ENCODE results near the gene MRPS27.

The MRPS27 gene

DNA sequence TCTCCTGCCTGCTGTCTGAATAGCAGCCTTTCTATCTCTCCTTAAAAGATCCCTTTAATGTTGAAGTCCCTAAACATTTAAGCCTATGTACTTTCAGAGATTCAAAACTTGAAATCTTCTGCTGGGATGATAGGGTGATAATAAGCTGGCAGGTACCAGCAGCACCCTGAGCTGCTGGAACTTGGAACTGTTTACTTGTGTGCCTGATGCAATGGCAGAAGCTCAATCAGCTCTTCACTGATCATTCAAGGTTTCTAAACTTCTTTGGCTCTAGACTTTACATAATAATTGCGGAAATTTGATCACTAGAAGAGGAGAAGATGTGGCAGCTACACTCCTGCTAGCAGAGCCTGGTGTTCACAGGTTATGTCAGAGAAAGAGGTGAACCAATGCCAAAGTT is 27.6 kb downstream of the MRPS27 start:
- H3K4me3 ChIP-seq = no peak overlapping the region
- TF ChIP-seq, protein P1, sequence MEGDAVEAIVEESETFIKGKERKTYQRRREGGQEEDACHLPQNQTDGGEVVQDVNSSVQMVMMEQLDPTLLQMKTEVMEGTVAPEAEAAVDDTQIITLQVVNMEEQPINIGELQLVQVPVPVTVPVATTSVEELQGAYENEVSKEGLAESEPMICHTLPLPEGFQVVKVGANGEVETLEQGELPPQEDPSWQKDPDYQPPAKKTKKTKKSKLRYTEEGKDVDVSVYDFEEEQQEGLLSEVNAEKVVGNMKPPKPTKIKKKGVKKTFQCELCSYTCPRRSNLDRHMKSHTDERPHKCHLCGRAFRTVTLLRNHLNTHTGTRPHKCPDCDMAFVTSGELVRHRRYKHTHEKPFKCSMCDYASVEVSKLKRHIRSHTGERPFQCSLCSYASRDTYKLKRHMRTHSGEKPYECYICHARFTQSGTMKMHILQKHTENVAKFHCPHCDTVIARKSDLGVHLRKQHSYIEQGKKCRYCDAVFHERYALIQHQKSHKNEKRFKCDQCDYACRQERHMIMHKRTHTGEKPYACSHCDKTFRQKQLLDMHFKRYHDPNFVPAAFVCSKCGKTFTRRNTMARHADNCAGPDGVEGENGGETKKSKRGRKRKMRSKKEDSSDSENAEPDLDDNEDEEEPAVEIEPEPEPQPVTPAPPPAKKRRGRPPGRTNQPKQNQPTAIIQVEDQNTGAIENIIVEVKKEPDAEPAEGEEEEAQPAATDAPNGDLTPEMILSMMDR (IDR thresholded peaks at IDR 0.05) = no peak
- H3K27ac ChIP-seq = peak overlapping the region; percentile 28 to 54
- no peak for DNase-seq (ENCODE audit: low spot score)

DNA sequence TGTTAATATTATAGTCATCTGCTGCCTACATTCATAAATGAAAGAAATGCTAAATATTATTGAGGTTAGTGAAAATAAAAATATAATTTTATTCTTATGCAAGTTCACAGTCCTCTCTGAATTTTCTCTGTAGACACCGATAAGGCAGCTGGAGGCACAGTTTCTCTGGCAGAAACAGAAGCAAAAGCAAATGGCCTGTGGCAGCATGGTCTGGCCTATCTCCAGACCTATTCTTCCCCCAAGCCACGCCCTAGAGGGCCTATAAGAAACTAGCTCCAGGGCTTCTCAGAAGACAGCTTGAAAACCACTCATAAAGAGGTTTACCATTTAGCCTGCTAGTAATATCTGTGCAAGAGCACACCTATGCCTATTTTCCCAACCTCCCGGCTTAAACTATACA is 28.4 kb downstream of the MRPS27 start:
- TF ChIP-seq, protein P1 (IDR thresholded peaks at IDR 0.05) = no peak
- Histone ChIP-seq H3K4me3 (no peak overlapping the region), H3K27ac (peak overlapping the region in 1 of 2 donors; percentile 35)
- DNase-seq (ENCODE audit: low spot score) = no peak

DNA sequence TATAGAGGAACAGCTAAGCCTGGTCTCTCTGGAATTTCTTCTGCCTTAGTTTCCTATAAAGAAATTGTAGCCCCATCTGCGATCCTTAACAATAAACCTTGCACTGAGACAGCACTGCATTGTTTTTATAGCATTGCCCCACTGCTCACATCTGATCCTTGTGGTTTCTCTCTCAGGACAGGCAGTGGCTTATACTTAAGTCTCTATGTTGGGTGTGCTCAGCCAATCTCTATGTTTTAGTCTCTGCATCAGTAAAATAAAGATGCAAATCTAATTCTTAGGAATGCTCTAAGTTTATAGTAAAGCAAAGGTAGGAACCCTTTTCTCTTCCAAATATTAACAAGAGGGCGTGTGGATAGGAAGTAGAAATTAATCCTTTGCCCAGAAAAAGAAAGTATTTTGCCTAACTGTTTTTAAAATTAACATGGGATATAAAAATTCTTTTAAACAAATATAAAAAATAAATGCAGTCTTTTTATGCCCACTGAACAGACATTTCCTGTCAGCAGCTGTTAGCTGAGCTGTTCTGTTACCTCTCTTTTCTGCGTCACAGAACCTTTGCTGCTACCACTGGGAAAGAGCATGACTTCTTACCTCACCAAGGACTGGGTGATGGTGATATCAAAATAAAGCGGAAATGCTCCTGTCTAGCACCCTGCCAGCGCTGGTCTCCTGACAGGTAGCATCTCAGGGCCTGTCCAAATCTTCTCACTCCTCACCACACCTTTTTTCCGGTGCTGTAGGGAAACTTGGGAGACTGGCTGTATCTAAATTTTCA is 29.5 kb downstream of the MRPS27 start:
- no peak for DNase-seq (ENCODE audit: low spot score)
- Histone ChIP-seq H3K27ac (peak overlapping the region; percentile 35 to 51), H3K4me3 (no peak overlapping the region)
- TF ChIP-seq, protein P1 (IDR thresholded peaks at IDR 0.05) = no peak

DNA sequence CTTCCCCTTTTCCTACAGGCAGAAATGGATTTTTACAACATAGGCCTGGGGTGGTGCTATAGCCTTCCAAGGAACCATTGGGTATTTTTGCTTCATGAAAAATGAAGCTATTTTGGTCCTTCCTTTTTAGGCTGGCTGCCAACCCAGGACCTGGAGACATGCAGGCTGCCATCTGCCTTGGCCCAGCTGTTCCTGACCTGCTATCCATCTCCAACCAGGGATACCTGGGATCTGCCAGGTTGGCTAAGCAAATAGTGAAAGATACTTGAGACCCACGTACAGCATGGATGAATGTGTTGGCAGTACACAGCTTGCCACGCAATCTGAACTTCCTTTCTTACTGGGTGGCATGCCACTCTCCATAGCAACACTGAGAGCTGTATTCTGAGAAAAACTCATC is 31.1 kb downstream of the MRPS27 start:
- TF ChIP-seq, protein P1 (IDR thresholded peaks at IDR 0.05) = no peak
- Histone ChIP-seq H3K4me3 (no peak overlapping the region), H3K27ac (peak overlapping the region in 1 of 2 donors; percentile 74)
- no peak for DNase-seq (ENCODE audit: low spot score)

DNA sequence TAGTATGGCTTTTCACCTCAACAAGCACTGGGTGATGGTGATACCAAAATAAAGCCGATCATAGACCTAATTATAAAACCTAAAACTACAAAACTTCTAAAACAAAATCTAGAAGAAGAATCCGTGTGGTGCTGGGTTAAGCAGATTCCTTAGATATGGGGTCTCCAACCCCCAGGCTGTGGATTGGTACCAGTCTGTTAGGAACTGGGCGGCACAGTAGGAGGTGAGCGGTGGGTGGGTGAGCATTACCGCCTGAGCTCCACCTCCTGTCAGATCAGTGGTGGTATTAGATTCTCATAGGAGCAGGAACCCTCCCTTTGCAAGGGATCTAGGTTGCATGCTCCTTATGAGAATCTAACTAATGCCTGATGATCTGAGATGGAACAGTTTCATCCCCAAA is 33.2 kb downstream of the MRPS27 start:
- TF ChIP-seq, protein P1 (IDR thresholded peaks at IDR 0.05) = no peak
- no peak overlapping the region for H3K27ac ChIP-seq
- DNase-seq (ENCODE audit: low spot score) = no peak
- no peak overlapping the region for H3K4me3 ChIP-seq

DNA sequence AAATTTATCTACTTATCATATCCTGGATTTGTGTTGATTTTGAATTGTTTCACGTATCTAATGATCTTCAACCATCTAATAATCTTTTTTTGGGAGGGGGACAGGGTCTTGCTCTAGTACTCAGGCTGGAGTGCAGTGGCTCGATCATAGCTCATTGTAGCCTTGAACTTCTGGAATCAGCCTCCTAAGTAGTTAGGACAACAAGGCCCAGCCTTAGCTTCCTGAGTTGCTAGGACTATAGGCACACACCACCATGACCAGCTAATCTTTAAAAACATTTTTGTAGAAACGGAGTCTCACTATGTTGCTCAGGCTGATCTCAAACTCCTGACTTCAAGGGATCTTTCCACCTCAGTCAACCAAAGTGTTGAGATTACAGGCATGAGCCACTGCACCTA is 34.6 kb downstream of the MRPS27 start:
- Histone ChIP-seq H3K4me3 (no peak overlapping the region), H3K27ac (no peak overlapping the region)
- no peak for DNase-seq (ENCODE audit: low spot score)
- TF ChIP-seq, protein P1 (IDR thresholded peaks at IDR 0.05) = no peak

All from coronary artery (tissue), 2 donors.